ENCODE results near the gene PLXNB3.

DNA sequence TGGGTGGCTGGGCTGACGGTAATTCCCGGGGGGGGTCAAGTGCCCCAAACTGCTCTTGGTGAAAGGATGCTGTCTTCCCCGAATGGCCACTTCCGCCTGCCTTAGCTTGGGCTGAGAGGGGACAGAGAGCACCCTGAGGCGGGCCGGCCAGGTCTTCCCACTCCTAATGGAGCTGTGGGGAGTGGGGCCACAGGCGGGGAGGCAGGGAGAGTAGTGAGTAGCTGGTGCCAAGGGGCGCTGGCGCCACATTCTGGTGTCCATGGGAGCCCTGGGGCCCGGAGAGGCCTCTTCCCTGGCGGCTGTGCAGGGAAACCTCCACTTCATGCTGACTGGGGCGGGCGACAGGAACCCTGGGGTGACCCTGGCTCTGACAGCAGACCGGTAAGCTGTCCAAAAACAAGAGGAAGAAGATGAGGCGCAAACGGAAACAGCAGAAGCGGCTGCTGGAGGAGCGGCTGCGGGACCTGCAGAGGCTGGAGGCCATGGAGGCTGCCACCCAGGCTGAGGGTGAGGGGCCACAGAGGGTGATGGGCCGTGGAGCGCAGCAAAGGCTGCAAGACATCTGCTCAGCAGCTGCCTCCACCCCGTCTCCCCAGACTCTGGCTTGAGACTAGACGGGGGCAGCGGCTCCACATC, 19.4 kb downstream of the PLXNB3 start:
- TF ChIP-seq, protein P1, sequence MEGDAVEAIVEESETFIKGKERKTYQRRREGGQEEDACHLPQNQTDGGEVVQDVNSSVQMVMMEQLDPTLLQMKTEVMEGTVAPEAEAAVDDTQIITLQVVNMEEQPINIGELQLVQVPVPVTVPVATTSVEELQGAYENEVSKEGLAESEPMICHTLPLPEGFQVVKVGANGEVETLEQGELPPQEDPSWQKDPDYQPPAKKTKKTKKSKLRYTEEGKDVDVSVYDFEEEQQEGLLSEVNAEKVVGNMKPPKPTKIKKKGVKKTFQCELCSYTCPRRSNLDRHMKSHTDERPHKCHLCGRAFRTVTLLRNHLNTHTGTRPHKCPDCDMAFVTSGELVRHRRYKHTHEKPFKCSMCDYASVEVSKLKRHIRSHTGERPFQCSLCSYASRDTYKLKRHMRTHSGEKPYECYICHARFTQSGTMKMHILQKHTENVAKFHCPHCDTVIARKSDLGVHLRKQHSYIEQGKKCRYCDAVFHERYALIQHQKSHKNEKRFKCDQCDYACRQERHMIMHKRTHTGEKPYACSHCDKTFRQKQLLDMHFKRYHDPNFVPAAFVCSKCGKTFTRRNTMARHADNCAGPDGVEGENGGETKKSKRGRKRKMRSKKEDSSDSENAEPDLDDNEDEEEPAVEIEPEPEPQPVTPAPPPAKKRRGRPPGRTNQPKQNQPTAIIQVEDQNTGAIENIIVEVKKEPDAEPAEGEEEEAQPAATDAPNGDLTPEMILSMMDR (IDR thresholded peaks at IDR 0.05) = no peak
- TF ChIP-seq POLR2AphosphoS5 (IDR thresholded peaks at IDR 0.05) (no peak), POLR2A (IDR thresholded peaks at IDR 0.05) (no peak)
